Measurements from ENCODE around the gene CENPF. TPM values are rescaled to one million over a fixed set of nuclear protein-coding genes. Genes with fewer than 3 reads are reported as not detected.
A peak's percentile ranks its signal among the peaks of the same experiment; 100 is the strongest.
"Not testable (repeated sequence)": the region's sequence is repeated elsewhere in the genome, so short reads cannot be mapped to it uniquely, and the experiment has no call there.

Gene CENPF, protein sequence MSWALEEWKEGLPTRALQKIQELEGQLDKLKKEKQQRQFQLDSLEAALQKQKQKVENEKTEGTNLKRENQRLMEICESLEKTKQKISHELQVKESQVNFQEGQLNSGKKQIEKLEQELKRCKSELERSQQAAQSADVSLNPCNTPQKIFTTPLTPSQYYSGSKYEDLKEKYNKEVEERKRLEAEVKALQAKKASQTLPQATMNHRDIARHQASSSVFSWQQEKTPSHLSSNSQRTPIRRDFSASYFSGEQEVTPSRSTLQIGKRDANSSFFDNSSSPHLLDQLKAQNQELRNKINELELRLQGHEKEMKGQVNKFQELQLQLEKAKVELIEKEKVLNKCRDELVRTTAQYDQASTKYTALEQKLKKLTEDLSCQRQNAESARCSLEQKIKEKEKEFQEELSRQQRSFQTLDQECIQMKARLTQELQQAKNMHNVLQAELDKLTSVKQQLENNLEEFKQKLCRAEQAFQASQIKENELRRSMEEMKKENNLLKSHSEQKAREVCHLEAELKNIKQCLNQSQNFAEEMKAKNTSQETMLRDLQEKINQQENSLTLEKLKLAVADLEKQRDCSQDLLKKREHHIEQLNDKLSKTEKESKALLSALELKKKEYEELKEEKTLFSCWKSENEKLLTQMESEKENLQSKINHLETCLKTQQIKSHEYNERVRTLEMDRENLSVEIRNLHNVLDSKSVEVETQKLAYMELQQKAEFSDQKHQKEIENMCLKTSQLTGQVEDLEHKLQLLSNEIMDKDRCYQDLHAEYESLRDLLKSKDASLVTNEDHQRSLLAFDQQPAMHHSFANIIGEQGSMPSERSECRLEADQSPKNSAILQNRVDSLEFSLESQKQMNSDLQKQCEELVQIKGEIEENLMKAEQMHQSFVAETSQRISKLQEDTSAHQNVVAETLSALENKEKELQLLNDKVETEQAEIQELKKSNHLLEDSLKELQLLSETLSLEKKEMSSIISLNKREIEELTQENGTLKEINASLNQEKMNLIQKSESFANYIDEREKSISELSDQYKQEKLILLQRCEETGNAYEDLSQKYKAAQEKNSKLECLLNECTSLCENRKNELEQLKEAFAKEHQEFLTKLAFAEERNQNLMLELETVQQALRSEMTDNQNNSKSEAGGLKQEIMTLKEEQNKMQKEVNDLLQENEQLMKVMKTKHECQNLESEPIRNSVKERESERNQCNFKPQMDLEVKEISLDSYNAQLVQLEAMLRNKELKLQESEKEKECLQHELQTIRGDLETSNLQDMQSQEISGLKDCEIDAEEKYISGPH (N-terminal part only)
- 22.3 and 123 TPM in 2 replicates for total RNA-seq

- peak; percentile 99 for DNase-seq
Observed at GRCh38 chr1:214602764-214603657, at the start of gene CENPF. Gene CENPF (plus strand): TSS chr1:214603195. CDS start chr1:214613755, 10,560 bp downstream.

GRCh38 chr1:214557952-214558735 is 44.9 kb upstream of the CENPF start:
- peak; percentile 66 for DNase-seq

GRCh38 chr1:214563881-214564280 is 39.1 kb upstream of the CENPF start:
- no peak for DNase-seq

GRCh38 chr1:214565310-214565709 is 37.7 kb upstream of the CENPF start:
- no peak for DNase-seq

GRCh38 chr1:214566158-214567104 is 36.6 kb upstream of the CENPF start:
- peak; percentile 58 for DNase-seq

DNA sequence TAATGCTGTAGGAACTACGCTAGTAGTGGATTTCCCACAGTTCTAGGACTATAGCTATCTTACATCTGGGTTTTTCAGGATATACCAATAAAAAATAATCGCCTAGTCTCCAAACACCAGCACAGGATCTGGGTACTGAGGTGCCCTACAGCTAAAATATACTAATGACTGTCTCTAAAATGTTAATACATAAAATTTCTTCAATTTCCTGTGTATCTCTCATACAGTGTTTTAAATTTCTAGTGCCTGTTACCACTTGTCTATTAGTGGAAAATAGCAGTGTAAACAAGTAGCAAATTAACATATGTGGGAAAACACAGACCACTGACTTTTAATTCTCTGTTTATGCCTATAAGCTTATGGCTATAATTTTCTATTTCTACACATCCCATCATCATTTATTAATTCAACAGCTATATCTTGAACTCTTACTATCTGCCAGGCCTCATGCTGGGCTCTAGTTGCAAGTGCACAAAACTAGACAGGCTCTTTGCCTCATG is 35.5 kb upstream of the CENPF start:
- no peak for DNase-seq

GRCh38 chr1:214568328-214568727 is 34.7 kb upstream of the CENPF start:
- no peak for DNase-seq

GRCh38 chr1:214569357-214570004 is 33.5 kb upstream of the CENPF start:
- DNase-seq = peak; percentile 36

- DNase-seq = peak; percentile 70
Observed at GRCh38 chr1:214570442-214570841, 32.6 kb upstream of the CENPF start.

GRCh38 chr1:214571281-214571680 is 31.7 kb upstream of the CENPF start:
- DNase-seq = no peak

DNA sequence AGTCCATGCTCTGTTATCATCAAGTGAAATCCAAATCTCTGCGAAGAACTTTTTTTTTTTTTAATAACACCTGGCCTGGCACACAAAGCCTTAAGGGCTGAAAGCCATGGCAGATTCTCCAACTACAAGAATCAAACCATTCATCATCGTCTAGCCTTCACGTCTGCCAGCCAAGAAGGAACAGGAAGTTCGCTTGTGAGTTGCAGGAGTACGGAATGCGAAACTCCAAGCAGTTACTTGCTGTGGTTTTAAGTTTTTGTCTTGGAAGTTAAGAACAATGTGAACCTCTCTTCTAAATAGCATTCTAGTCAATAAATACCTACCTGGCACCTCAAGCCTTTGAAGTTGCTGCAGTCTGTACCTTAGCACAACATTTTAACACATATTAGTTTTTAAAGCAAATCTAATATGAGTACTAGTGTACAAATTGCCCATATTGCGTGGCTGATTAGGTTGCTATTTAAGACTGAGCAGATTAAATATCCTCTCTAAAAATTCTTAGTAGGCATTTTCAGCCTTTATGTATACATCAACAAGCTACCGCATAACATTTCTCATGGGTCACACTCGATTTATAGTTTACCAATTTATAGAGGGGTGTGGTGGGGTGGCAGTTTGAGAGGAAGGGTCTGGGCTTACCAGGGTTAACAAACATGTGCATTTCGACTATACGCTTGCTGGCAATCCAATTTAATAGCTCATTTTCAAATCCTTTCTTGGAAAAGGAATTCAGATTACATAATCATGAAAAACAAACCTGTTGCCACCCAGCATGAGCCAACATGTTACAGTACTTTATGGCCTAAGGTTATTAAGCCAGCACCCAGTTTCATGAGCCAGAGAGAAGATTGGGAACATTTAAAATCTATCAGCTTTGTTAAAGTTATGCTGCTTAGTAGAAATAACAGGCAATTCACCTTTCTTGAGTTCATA is 29.3 kb upstream of the CENPF start:
- peak; percentile 43 for DNase-seq

DNA sequence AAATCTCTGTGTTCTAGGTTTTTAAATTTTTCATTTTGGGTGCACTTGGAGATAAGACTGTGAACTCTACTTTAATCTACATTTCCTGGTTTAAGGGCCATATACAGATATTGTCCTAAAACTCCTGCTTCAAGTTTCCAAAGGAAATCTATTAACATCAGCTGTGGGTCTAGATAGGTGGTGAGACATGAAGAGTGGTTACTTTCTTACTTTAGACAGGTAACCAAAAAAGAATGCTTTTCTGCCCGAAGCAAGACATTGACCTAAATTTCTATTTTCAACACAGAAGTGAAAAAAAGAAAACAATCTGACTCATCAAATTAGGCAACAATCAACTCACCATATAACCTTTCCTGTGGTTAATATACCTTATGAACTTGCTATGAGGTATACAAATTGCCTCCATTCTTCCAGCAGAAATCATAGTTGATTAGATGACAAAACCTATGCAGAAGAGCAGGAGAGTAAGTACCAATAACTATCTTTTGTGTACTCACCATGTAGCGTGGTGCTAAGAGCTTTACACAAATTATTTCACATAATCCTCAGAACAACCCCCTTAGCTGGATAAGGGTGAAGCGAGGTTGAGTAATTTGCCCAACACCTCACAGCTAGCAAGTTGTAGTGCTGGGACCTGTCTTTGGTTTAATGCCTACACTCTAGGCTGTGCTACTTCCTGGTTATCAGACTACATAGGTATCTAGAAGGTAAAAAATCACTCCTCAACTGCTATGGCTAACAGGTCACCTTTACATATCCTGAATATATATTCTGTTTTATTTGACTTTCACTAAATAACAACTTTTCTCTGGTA is 28.2 kb upstream of the CENPF start:
- DNase-seq = no peak

GRCh38 chr1:214576120-214576519 is 26.9 kb upstream of the CENPF start:
- not testable (repeated sequence) for DNase-seq

- DNase-seq = no peak
Observed at GRCh38 chr1:214579183-214579582, 23.8 kb upstream of the CENPF start.

GRCh38 chr1:214581785-214582184 is 21.2 kb upstream of the CENPF start:
- DNase-seq = peak; percentile 67

DNA sequence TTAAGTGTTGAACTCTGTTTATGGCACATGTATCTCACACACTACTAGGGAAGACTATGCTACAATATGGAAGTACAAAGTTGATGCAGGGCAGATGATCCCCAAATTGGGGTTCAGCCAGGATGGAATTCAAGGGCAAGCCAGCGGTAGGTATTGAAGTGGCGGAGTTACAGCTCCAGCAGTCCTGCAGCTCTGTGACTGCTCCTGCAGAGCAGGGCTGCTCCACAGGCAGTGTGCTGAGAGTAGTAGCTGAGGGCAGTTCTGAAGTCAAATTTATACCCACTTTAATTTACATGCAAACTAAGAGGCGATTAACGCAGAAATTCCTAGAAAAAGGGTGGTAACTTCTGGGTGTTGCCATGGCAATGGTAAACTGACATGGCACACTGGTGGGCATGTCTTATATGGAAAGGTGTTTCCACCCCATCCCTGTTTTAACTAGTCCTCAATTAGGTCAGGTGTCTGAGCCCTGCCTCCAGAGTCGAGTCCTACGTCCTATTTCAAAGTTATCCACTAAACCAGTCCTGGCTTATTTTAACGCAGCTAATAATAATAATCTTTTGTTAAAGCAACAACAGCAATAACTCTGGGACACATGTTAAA is 20.6 kb upstream of the CENPF start:
- DNase-seq = no peak

Measured in dermis blood vessel endothelial cell (primary cell).